HEK293 (cell line): Measurements from ENCODE around the gene FIBCD1.

Experiments used
- CTCF ChIP-seq: fragments of 450-650 bp; formaldehyde crosslinking; IDR thresholded peaks from 2 replicates; pipeline ENCODE4 v1.5.1; 2016; ENCODE audit warnings: missing biosample characterization, missing genetic modification characterization
- MEIS1 ChIP-seq: sonication (generic); formaldehyde crosslinking; IDR thresholded peaks from 2 replicates; pipeline ENCODE4 v1.8.1; 2022; ENCODE audit warnings: missing genetic modification reagents, mild to moderate bottlenecking, borderline replicate concordance
- PBX3 ChIP-seq: sonication (generic); formaldehyde crosslinking; IDR thresholded peaks from 2 replicates; pipeline ENCODE4 v1.8.1; 2022; ENCODE audit warnings: mild to moderate bottlenecking, moderate library complexity, missing genetic modification reagents
- PRDM2 ChIP-seq: fragments of 450-650 bp; formaldehyde crosslinking; IDR thresholded peaks from 2 replicates; pipeline ENCODE4 v1.5.1; 2016; ENCODE audit warnings: missing biosample characterization, missing genetic modification characterization, borderline replicate concordance
- YY1 ChIP-seq: fragments of 450-650 bp; formaldehyde crosslinking; IDR thresholded peaks from 2 replicates; pipeline ENCODE4 v1.5.1; 2018; ENCODE audit warnings: missing biosample characterization, missing genetic modification characterization
- ZFHX2 ChIP-seq: fragments of 450-650 bp; formaldehyde crosslinking; conservative IDR thresholded peaks from 2 replicates; pipeline ENCODE4 v1.5.1; 2016; ENCODE audit warnings: missing biosample characterization, missing genetic modification characterization
- ZNF175 ChIP-seq: fragments of 450-650 bp; formaldehyde crosslinking; IDR thresholded peaks from 2 replicates; pipeline ENCODE4 v1.5.1; 2016; ENCODE audit warnings: missing biosample characterization, missing genetic modification characterization
- ZNF184 ChIP-seq: fragments of 450-650 bp; IDR thresholded peaks from 2 replicates; pipeline ENCODE4 v1.5.1; 2018; ENCODE audit warnings: missing biosample characterization, mild to moderate bottlenecking, missing genetic modification characterization
- ZNF211 ChIP-seq: fragments of 450-650 bp; formaldehyde crosslinking; IDR thresholded peaks from 2 replicates; pipeline ENCODE4 v1.5.1; 2016; ENCODE audit warnings: low read depth, missing biosample characterization, missing genetic modification characterization
- ZNF398 ChIP-seq: fragments of 450-650 bp; formaldehyde crosslinking; IDR thresholded peaks from 2 replicates; pipeline ENCODE4 v1.5.1; 2017; ENCODE audit warnings: missing biosample characterization, missing genetic modification characterization
- ZNF585B ChIP-seq: fragments of 450-650 bp; formaldehyde crosslinking; IDR thresholded peaks from 2 replicates; pipeline ENCODE4 v1.5.1; 2016; ENCODE audit warnings: missing biosample characterization, missing genetic modification characterization
- ZNF660 ChIP-seq: fragments of 450-650 bp; IDR thresholded peaks from 2 replicates; pipeline ENCODE4 v1.5.1; 2018; ENCODE audit warnings: missing biosample characterization, mild to moderate bottlenecking, missing genetic modification characterization
- ZNF704 ChIP-seq: fragments of 450-650 bp; formaldehyde crosslinking; IDR thresholded peaks from 2 replicates; pipeline ENCODE4 v1.5.1; 2016; ENCODE audit warnings: missing biosample characterization, missing genetic modification characterization

GRCh38 chr9:130943221-130943620 lies 4.2 kb upstream of the FIBCD1 start:
- no peak for TF ChIP-seq ZNF175 (tag by site-specific recombination)
- no peak for TF ChIP-seq MEIS1 (CRISPR knock-in tag)
- no peak for TF ChIP-seq PBX3 (CRISPR knock-in tag)
- no peak for TF ChIP-seq ZNF704 (tag by site-specific recombination)
- TF ChIP-seq CTCF (tag by site-specific recombination) = no peak
- TF ChIP-seq YY1 = no peak
- TF ChIP-seq ZNF184 (tag by site-specific recombination) = no peak
- TF ChIP-seq ZFHX2 (tag by site-specific recombination) = no peak
- TF ChIP-seq ZNF398 = no peak
- no peak for TF ChIP-seq ZNF585B (tag by site-specific recombination)
- no peak for TF ChIP-seq ZNF211 (tag by site-specific recombination)
- no peak for TF ChIP-seq ZNF660
- no peak for TF ChIP-seq PRDM2 (tag by site-specific recombination)
